HG02840 (cell line): ENCODE results near the gene SCAMP3.
"Not testable (repeated sequence)": the region's sequence is repeated elsewhere in the genome, so short reads cannot be mapped to it uniquely, and the experiment has no call there.

ENCODE experiments used
- ATAC-seq: cut with Tn5 transposase; IDR thresholded peaks from one replicate; pipeline ENCODE4 v1.9.1; 2021; ENCODE audit warnings: mild to moderate bottlenecking, moderate library complexity, moderate number of reproducible peaks; ENCODE audit not compliant: unreplicated experiment, low FRiP score

The SCAMP3 gene

DNA sequence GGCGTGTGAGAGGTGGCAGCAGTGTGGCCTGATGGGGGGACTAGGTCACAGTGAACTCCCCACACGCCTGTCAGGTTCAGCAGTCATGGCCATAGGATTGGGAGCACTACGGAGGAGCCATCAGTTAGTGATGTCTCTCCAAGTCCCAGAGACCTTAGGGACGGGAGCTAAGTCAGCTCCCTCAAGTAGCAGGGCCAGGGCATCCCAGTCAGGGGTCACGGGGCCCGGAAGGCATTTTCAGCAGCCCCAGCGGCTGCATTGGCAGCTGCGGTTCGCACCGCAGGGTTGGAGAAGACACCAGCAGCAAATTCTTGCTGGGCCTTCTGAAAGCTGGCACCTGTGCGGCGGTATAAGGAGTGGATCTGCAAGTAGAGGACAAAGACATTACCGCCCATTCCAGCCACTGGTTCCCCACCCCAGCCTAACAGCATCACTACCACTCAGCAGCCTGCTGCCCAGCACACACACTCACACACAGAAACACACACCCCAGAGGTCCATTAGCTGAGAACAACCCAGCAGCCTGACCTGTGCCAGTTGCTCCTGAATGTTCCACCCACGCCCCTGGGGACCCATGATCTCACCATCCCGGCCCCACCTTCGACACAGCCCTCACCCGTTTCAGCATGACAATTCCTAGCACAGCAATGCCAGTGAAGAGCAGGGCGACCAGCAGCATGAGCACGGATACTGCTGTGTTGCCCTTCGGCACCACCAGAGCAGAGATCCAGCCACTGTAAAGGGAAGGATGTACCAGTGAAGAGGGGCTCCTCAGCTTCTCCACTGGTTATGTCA, 5.9 kb downstream of the SCAMP3 start:
- no peak for ATAC-seq

GRCh38 chr1:155255243-155256007, 6.7 kb downstream of the SCAMP3 start, which contains the start of gene ENTREP3:
Gene ENTREP3 (minus strand): TSS chr1:155255483. CDS start chr1:155254877, 606 bp downstream.
- ATAC-seq, result no peak

GRCh38 chr1:155254714-155255242, 7.4 kb downstream of the SCAMP3 start:
- ATAC-seq, result no peak

DNA sequence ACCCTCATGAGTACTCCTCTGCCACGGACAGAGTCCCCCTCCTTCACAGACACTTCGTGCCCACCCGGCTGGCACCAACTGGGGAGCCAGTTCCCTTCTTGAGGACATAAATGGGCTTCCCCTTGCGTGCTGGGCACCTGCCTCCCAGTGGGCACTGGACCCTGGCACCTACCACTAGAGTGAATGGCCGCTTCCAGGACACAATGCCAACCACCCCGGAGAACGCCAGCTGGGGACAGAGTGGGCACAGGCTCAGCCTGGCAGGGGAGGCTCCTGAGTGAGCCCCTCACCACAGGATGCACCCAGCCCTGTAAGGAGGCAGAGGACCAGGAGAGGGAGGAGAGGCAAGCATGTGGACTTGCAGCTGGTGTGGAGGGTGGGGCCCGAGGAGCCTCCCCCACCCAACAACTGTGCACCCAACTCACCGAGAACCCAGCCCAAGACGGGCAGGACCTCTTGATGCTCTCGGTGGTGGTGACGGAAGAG, 7.9 kb downstream of the SCAMP3 start:
- no peak for ATAC-seq

- no peak for ATAC-seq
Observed at GRCh38 chr1:155253797-155254196, 8.4 kb downstream of the SCAMP3 start.

GRCh38 chr1:155253208-155253607, 9.0 kb downstream of the SCAMP3 start:
- no peak for ATAC-seq

DNA sequence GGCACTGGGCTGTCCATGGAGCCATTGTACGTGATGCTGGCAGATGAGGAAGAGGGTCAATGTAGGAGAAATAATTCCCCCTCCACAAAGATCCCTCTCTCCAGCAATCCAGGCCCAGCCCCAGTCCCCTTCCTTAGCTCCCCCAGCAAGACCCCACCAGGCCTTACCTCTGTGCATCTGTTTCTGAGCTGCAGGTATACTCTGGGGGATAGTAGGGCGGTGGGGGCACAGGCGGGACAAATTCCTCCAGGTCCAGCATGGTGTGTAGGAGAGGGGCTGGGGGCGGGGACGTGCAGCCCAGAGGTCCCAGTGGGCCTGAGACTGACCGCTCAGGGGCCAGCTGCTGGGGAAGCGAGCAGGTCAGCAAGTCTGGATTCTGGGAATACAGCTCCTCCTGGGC, 10.6 kb downstream of the SCAMP3 start:
- ATAC-seq, result no peak

DNA sequence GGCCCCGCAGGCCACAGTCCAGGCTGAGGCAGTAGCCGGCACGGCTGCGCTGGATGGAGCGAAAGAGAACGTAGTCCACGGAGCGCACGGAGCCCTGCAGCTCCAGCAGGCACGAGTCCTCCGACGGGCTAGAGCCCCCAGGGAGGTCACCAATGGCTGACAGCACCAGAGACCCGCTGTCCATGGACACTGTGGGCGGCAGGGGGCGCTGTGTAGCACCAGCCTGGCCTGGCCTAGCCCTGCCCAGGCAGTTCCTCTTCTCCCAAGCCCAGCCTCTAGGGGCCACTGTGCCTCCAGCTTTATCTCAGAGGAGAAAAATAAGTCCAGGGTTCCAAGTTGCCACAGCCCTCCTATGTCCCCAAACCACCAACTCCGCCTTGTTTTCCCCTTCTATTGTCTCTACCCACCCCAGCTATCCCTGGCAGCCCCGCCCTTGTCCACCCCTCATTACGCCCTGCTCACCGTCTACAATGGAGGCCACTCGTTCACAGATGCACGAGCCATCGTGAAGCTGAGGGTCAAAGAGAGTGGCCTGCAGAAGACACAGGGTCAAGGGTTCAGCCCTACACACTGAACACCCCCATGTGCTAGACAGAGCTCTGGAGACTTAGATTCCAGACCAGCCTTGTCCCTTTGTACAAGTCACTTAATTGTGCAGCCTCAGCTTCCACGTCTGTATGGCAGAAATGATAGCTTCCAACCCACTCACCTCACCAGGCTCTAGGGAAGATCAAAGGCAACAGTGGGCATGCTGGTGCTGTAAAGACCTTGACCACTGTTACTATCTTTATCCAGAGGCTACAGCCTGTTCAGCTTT, 11.3 kb downstream of the SCAMP3 start:
- peak; percentile 76 for ATAC-seq

GRCh38 chr1:155250246-155250632, 11.9 kb downstream of the SCAMP3 start:
- peak; percentile 29 for ATAC-seq

DNA sequence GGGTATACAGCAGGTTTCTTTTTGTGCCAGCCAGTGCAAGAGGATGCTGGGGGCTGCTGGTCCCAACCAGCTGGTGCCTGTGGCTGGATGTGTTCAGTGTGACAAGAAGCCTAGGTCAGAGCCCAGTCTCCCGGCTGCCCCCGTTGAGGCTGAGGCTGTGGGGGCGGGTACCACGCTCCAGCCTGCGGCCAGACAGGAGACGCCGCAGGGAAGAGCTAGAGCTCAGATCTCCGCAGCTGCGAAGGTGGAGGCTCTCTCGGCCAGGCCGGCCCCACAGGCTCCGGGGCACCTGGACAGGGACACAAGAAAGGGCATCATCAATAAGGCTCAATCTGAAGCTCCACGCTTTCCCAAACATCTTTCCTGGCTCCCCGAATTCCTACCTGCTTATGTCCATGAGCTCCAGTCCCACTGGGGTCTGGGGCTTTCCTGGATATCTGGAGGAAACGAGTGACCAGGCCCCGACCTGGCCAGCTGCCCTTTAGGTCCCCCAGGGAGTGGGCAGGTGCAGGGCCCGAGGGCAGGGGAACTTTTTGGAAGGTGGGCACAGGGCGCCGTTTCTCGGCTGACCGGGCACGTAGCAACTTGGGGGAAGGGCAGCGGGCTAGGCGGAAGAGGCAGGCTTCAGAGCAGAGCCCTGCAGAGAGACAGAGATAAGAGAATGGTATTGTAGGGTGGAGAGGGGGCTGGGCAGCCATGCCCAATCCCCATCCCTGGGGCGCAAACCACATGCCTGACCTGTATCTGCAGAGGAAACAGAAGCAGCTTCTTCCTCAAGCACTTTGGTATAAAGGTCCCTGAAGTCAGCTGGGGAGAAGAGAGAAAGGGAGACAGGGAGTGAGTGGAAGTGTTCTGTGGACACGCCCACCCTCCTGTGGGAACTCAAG, 14.2 kb downstream of the SCAMP3 start:
- ATAC-seq, result no peak

- ATAC-seq, result not testable (repeated sequence)
Observed at GRCh38 chr1:155246796-155247195, 15.4 kb downstream of the SCAMP3 start.

DNA sequence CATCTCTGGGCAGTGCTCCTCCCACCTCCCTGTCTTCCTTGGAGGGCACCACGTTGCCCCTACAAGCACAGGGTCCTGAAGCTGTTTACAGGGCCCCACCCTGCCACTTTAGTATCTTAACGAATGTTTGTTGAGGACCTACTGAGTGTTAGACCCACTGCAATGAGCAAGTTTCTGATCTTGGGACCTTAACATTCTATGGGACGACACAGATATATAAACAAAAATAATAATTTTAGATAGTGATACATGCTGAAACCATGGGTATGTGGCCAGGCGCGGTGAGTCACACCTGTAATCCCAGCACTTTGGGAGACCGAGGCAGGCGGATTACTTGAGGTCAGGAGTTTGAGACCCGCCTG, 17.0 kb downstream of the SCAMP3 start:
- ATAC-seq, result no peak

GRCh38 chr1:155244368-155245162, 17.6 kb downstream of the SCAMP3 start:
- ATAC-seq, result peak; percentile 88

DNA sequence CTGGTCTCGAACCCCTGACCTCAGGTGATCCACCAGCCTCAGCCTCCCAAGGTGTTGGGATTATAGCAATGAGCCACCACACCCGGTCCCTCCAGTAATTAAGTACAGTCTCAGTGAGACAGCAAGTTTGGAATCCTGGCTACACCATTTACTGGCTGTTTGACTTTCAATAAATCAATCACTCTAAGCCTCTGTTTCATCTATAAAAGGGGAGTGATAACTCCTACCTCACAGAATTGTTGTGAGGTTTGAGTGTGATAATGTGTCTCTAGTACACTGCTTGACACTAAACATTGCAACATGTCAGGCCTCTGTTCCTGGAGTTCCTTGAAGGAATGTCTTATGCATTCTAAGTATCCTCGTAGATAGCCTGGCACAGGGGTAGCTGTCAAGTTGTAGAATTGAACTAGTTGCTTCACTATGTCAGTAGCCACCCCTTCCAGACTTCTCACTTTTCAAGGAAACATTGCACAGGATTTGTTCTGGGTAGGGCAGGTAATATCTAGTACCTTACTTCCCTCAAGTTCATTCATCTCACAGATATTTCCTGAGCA, 19.3 kb downstream of the SCAMP3 start:
- no peak for ATAC-seq

- no peak for ATAC-seq
Observed at GRCh38 chr1:155241841-155242264, 20.3 kb downstream of the SCAMP3 start.

- no peak for ATAC-seq
Observed at GRCh38 chr1:155241069-155241679, 21.0 kb downstream of the SCAMP3 start.

DNA sequence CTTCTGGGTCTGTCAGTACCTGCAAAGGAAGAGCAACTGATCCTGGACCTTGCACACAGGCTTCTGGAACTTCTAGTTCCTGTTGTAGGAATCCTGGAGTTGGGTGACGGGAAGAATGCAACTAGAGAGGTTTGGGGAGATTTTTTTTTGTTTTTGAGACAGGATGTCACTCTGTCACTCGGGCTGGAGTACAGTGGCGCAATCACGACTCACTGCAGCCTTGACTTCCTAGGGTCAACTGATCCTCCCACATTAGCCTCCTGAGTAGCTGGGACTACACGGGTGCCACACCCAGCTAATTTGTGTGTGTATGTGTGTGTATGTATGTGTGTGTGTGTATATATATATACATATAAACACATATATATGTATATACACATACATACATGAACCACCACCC, 25.7 kb downstream of the SCAMP3 start:
- no peak for ATAC-seq

DNA sequence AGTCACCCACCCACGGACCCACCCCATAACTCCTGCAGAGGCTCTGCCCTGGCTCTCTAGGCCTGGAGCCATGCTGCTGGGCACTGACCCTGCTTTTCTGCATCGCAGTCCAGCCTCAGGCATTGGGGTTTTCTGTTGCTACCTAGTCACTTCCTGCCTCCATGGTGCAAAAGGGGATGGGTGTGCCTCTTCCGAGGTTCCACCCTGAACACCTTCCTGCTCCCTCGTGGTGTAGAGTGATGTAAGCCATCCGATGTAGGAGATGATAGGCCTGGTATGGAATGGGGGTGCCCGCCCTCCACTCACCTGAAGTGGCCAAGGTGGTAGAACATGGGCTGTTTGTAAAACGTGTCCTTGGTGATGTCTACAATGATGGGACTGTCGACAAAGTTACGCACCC, 26.8 kb downstream of the SCAMP3 start:
- not testable (repeated sequence) for ATAC-seq
